Stimulated activated CD8-positive, alpha-beta memory T cell treated with anti-CD3 and anti-CD28 coated beads, Interleukin-2, amount 100 ng/mL, for 48 hours (primary cell): ENCODE results near the gene TMPRSS2.

ENCODE experiments used
- DNase-seq, 2 donors: peaks; one replicate each; pipeline ENCODE4 v3.0.0-alpha.2; 2020; ENCODE audit warnings: low read depth in 2 of 2

TMPRSS2 gene

GRCh38 chr21:41449613-41450012 lies 58.3 kb downstream of the TMPRSS2 start:
- DNase-seq: no peak

- no peak for DNase-seq
Measured at GRCh38 chr21:41447356-41447755, 60.6 kb downstream of the TMPRSS2 start.

GRCh38 chr21:41446586-41446985 lies 61.4 kb downstream of the TMPRSS2 start:
- no peak for DNase-seq

GRCh38 chr21:41445465-41445862 lies 62.5 kb downstream of the TMPRSS2 start:
- DNase-seq: no peak

- no peak for DNase-seq
Measured at GRCh38 chr21:41444703-41445464, 63.1 kb downstream of the TMPRSS2 start.

- no peak for DNase-seq
Measured at GRCh38 chr21:41443562-41443961, 64.4 kb downstream of the TMPRSS2 start.

GRCh38 chr21:41442481-41443186 lies 65.3 kb downstream of the TMPRSS2 start:
- no peak for DNase-seq

GRCh38 chr21:41441546-41441945 lies 66.4 kb downstream of the TMPRSS2 start:
- DNase-seq: no peak

GRCh38 chr21:41439248-41439647 lies 68.7 kb downstream of the TMPRSS2 start:
- DNase-seq: no peak

GRCh38 chr21:41438425-41439113 lies 69.4 kb downstream of the TMPRSS2 start:
- DNase-seq: no peak

GRCh38 chr21:41437729-41438128 lies 70.2 kb downstream of the TMPRSS2 start:
- no peak for DNase-seq

- DNase-seq: no peak
Measured at GRCh38 chr21:41435706-41436105, 72.3 kb downstream of the TMPRSS2 start.

GRCh38 chr21:41433566-41433965 lies 74.4 kb downstream of the TMPRSS2 start:
- DNase-seq: no peak

- DNase-seq: no peak
Measured at GRCh38 chr21:41432562-41433460, 75.1 kb downstream of the TMPRSS2 start.

- DNase-seq: no peak
Measured at GRCh38 chr21:41431788-41432548, 76.0 kb downstream of the TMPRSS2 start.

GRCh38 chr21:41429925-41430491 lies 78.0 kb downstream of the TMPRSS2 start:
- DNase-seq: no peak

GRCh38 chr21:41429305-41429704 lies 78.7 kb downstream of the TMPRSS2 start:
- DNase-seq: no peak

- DNase-seq: no peak
Measured at GRCh38 chr21:41428847-41429246, 79.1 kb downstream of the TMPRSS2 start.

GRCh38 chr21:41428311-41428710 lies 79.6 kb downstream of the TMPRSS2 start:
- no peak for DNase-seq

- no peak for DNase-seq
Measured at GRCh38 chr21:41427556-41427955, 80.4 kb downstream of the TMPRSS2 start.
